ENCODE measurements around the gene CBFB.
"Not testable (repeated sequence)": the region's sequence is repeated elsewhere in the genome, so short reads cannot be mapped to it uniquely, and the experiment has no call there.

CBFB gene

DNA sequence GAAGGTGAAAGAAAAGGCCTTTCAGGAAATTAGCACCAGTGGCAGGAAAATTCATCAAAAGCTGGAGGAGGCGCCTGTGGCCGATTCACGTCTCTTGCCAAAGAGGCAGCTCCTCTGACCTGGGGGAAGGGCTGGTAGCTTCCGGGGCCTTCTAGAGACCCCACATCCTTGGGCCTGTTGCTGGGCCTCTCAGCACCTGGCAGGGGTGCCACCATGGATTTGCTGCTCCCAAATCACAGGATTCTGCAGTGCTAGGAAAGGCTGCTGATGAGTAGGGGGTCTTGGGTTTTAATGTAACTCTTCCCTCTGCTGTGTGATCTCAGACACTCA, 11.6 kb upstream of the CBFB start:
- no peak for DNase-seq

DNA sequence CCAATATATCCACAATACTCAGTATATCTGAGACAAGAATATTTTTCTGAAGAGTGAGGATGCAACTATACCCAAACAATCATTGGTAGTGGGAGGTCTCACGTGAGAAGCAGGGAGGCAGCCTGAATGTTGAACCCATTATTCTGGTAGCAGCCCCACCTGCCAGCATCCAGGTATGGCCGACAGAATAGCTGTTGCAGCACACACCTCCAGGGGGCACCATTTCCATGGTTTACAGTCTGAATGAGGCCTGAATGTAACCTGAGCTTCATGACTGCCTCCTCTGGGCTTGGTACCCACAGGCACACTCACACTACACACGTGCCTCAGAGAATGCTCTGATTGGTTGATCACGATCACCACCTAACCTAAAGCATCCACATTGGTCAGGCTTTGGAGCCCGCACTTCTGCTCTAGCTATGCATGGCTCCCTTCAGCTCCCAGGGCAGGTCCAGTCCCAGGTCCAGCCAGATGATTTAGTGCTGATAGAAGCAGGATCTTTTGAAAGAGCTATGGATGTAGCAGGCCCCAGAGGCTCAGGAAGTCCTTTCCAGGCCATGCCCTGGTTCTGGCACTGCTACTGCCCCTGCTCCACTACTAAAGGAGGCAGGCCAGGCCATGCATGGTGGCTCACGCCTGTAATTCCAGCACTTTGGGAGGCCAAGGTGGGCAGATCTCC, 11.0 kb upstream of the CBFB start:
- peak; percentile 76 for DNase-seq

DNA sequence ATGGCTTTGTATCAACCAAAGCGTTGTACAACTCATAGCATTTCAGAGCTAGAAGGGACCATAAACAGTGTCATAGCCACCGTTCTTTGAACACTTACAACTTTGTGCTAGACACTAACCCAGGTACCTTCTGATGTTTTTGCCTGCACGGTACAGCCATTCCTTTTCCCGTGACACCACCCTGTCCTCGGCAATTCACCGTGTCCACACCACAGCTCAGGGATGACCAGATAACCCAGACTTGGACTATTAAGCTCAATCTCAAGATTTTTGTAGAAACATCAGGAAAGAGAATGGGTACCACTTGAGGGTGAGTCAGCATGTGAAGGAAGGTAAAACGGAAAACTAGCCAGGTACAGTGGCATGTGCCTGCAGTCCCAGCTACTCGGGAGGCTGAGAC, 9.8 kb upstream of the CBFB start:
- DNase-seq, result no peak

DNA sequence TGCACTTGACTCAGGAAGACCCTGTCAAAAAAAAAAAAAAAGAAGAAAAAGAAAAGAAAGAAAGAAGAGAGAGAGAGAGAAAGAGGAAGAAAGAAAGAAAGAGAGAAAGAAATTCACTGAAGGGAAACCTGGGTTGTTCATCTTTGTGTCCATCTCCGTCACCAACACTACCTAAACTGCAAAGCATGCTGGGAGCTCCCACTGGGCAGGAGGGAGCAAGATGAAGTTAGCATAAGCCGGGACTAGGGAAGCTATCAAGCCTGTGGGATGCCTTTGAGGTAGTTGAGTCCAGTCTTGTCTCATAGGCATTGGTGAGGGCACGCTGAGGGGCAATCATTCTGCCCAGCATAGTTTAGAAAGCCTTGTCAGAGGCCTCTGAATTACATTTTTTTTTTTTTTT, 7.6 kb upstream of the CBFB start:
- no peak for DNase-seq

DNA sequence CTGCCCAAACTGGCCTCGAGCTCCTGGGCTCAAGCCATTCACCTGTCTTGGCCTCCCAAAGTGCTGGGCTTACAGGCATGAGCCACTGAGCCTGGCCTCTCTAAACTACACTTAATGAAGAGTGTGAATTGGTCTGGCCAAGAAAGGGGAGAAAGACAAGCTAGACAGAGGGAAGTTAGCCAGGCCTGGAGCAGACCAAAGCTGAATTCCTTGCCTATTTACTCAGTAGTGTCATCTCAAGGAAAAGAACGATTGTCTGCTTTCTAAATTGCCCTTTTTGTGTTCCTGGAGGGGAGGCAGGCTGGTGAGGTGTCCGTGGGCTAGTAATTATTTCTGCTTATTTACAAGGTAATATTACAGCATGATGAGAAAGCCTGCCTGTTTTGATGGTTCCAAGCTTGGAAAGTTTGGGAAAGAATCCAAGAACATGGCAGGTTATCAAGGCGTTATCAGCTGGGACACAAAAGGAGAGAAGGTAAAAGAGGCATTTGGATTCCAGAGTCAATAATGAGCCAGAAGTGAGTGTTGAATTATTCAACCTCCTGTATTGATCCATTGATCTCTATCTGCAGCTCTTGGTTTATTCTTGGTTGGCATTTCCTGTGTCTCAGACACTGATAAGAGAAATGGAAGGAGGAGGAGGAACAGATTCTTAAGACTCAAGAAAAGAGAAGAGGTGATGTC, 6.3 kb upstream of the CBFB start:
- DNase-seq, result no peak

DNA sequence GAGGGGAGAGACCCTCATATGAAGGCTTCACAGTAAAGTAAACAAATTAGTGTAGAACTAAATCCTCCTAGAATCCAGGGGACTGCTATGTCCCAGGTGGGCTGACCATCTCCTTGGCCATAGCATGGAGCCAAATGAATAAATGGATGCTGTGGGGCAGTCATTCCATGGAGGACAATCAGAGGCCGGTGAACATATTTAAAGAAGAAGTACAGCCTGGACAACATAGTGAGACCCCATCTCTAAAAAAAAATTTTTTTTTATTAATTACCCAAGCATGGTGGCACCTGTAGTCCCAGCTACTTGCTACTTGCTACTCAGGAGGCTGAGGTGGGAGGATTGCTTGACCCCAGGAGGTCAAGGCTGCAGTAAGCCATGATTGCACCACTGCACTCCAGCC, 5.3 kb upstream of the CBFB start:
- DNase-seq, result no peak

DNA sequence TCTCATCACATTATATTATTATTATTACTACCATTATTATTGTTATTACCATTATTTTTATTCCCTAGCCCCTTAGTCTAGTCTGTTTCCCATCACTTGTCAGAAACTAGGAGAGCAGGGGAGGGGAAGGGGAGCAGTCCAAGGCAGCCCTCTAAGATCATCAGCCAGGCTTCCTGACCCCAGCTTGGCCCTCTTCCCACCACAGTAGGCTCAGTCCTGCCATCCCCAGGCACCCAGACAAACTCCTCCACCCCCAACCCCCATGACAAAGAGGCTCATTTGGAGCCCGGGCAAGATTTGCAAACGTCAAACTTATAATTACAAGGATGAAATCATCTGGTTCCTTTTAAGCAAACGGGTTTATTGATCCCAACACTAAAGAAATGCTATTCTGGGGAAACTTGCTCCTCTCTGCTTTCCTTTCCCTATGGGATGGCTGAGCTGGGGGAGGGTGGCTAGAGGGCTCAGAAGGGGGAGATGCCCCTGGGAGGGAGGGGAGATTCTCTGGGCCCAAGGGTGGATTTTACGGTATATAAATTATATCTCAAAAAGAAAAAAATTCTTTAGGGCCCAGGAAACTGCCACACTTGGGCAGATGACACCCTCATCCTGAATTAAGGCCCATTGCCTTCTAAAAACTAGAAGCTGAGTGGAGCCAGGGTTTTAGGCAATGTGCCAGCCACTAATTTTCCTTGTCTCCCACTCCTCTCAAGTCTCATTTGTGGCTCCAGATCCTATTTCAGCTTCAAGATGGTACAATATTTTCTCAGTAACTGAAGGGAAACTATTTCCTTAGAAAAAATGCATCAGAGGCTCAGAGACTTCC, 4.4 kb upstream of the CBFB start:
- no peak for DNase-seq

DNA sequence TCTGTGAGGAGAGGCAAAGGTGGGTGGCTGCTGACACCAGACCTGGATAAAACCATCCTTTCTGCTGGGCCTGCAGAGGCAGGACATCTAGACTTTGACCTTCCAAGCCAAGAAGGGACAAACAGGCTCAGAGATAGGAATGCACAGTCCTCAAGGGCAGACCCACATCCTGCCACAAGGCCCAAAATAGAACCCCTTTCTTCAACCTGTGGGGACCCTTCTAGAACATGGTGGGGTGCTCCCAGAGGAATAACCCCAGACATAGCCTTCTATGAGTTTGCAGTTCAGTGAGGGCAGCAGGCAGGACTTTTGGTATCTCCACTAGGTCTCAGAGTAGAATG, 3.8 kb upstream of the CBFB start:
- no peak for DNase-seq

DNA sequence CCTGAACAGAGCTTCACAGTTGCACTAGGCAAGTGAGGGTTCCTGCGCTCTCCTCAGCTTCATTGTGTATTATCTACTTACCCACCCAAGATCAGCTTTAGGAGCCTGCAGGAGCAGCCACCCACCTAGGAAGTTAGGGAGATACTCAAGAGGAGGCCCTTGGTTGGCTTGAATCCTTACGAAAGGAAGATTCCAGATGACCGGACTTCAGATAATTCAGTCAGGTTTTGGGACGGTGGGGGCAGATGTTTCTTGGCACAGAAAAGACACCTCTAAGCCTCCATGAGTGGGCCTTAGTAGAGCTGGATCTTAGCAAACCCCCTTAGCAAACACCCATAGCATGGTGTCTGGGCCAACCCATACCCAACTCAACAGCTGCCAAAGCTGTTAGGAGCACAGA, 2.4 kb upstream of the CBFB start:
- no peak for DNase-seq

DNA sequence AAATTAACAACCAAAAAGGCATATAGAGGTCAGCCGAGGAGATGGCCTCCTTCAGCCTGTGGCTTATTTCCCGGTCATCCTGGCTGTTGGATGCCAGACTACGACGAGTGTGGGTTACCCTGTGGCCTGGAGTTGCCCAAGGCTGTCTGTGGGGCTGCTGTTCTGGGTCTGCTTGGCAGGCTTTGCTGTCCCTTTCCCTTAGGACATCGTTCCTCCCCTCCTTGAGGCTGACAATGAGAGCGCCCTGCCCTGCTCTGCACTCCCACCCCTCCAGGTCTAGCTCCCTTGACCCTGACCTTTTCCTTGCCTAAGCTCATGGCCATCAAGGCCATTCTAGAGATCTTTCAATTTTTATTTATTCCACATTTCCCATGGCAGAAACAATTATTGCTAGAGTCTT, 1.9 kb upstream of the CBFB start:
- DNase-seq, result no peak

DNA sequence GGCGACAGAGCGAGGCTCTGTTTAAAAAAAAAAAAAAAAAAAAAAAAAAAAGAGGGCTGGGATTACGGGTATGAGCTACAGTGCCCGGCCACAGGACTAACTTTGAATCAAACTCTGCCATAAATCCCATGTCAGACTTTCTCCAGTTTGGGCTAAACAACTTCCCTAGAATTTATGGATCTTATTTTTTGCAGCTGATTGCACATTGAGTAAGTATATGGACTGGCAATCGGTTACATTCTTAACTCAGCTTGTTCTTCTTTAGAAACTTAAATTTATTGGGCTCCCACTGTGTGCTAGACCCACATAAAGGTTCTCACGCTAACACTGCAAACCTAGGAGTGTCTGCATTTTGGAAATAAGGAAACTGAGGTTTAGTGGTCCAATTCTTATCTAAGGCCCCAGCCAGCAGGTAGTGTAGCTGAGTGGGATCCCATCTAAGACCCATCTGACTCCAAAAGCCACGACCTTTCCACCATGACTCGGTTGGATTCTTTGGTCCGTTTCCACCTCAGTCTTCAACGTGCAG, 718 bp upstream of the CBFB start:
- no peak for DNase-seq

DNA sequence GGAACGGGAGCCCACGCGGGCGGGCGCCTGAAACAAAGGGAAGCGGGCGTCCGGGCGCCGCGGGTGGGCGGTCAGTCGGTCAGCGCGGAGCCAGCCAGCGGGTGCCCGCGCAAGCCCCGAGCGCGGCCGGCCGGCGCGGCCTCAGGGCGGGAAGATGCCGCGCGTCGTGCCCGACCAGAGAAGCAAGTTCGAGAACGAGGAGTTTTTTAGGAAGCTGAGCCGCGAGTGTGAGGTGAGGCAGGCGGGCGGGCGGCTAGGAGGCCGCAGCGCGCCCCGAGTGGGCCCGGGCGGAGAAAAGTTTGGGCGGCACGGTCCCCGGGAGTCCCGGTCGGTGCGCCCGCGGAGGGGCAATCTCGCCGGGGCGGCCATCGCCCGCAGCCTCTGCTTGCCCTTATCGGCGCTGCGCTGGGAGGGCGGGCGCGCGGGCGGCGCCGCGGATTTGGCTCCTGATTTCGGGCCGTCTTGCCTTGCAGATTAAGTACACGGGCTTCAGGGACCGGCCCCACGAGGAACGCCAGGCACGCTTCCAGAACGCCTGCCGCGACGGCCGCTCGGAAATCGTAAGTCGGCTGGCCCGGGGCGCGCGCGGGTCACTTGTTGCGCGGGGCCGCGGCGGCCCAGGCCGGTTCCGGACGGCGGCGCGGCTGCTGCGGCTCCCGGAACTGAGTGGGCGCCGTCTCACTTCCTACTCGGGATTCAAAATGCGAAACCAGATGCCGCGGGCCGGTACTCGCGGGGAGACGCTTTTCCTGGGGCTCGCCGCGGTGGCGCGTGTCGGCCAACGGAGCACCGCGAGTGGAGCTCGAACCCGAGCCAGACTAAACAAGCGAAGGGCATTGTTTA, 526 bp downstream of the CBFB start:
- peak; percentile 69 for DNase-seq

DNA sequence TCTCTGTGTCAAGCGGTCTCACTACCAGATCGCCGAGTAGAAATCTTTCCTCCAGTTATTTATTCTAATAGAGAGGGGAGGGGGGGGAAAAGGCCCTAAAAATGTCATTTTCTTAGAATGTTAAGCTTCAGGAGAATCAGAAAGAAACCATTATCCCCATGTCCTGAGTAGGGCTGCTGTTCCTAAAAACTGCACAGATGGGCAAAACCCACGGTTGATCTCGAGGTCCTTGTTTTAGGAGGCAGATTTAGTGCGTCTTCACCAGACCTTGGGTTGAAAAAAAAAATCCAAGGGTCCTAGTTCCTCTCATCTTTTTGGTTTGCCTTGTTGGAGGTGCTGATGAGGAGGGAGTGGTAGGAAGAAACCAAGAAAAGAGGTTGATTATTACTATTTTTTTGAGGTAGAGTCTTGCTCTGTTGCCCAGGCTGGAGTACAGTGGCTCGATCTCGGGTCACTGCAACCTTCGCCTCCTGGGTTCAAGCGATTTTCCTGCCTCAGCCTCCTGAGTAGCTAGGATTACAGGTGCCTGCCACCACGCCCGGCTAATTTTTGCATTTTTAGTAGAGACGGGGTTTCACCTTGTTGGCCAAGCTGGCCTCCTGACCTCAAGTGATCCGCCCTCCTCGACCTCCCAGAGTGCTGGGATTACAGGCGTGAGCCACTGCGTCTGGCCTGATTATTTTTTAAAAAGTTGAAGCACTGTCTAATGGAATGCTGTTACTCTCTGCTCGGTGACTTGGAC, 1.4 kb downstream of the CBFB start:
- DNase-seq, result no peak

DNA sequence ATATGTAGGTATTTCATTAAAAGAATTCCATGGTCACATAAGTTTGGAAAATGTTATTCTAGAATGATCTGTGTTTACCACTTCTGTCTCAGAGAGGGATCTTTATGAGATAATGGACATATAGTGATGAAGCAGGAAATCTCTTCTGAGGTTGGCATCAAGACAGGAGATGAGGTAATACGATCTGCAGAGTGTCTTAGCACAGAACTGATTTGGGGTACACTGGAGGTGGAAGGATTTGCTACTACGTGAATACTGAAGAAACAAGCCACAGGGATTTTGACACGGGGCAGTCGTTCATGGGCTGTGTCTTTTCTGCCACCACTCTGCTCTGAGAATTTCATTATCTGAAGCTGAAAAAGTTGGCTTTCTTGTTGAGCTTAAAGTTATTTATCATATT, 5.5 kb downstream of the CBFB start:
- DNase-seq, result no peak

DNA sequence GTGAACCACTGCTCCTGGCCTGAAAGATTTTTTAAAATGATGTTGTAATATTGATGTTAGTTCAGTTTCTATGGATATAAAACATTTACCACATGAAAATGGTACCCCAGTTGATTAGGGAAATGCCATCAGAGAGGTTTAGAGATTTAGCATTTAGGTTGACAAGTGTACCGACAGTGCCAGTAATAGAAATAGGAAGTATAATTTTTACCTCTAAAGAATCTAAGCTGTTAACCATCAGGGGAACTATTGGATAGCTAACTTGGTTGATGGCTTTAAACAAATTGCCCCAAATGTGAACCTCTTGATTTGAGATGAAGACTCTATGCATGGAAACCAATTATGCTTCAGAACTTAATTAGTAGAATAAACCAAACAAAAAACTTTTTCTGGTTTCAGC, 6.4 kb downstream of the CBFB start:
- DNase-seq, result no peak

DNA sequence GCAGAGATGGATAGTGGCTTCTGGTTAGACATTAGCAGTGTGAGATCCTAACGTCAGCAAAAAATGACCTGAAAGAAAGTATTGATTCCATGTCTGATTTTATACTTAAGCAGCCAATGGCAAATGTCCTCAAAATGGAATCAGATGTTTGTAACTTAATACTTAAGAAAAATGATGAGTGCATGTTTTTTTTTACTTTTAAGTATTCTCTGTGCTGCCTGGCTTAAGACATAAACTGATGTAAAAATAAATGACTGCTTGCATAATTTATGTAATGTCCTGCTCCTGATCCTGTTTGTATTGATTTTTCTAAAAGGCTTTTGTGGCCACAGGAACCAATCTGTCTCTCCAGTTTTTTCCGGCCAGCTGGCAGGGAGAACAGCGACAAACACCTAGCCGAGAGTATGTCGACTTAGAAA, 7.4 kb downstream of the CBFB start:
- DNase-seq, result no peak

DNA sequence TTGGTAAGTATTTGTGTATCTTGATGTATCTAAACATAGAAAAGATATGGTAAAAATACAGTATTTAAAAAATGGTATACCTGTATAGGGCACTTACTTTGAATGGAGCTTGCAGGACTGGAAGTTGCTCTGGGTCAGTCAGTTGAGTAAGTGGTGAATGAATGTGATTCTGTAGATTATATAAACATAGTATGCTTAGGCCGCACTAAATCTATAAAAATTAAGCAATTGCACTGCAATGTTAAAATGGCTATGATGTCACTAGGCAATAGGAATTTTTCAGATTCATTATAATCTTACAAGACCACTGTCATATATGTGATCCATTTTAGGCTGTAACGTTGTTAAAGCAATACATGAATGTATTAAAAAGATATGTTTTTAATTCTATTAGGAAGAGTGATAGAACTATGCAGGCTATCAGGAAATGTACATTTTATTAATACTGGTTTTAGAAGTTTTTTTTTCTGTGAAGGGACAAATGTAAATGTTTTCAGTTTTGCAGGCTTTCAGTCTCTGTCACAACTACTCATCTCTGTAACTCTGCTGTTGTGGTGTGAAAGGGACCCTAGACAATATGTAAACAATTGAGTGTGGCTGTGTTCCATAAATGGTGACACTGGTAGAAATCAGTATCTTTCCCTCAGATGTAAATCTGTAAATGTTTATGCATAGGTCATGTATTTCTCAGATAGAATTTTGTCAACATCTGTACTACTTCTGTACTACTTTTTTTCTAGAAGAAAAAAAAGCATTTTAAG, 10.5 kb downstream of the CBFB start:
- no peak for DNase-seq

DNA sequence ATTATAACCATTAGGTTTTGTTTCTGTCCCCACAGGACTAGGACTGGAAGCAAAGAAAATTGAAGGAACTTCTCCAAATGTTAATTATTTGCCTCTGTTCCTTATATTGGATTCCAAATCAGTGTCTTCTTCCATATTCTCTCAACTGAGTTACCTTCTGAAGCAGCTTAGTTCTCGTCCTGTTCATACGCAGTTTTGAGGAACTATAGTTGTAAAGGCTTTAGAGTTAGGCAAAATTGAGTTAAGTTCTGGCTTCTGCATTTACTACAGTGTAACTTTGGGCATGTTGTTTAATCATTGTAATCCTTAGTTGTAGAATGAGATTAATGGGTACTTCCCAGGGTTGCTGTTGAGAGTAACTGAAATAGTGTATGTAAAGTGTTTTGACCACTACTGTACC, 11.2 kb downstream of the CBFB start:
- DNase-seq, result no peak

DNA sequence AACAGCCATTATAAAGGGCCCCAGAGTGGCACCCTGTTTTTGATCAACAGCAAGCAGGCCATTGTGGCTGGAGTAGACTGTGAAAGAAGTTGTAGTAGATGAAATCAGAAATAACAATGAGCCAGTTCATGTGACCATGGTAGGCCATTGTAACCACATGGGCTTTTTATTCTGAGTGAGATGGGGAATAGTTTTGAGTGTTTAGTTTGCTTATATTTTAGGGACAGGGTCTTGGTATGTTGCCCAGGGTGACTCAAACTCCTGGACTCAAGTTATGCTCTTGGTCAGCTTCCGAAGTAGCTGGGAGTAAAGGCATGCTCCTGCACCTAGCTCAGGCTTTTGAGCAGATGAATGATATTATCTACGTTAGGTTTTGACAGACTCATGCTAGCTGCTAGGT, 12.0 kb downstream of the CBFB start:
- no peak for DNase-seq

DNA sequence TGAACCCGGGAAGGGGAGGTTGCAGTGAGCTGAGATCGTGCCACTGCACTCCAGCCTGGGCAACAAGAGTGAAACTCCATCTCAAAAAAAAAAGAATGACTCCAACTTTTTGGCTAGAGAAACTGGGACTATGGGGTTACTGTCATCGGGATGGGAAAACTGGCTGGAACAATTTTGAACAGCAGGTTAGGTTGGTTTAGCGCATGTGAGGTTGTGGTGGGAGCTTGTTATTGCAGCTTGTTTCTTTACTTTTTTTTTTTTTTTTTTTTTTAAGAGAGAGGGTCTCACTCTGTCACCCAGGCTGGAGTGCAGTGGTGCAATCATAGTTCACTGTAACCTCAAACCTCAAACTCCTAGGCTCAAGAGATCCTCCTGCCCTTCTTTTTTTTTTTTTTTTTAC, 12.6 kb downstream of the CBFB start:
- DNase-seq, result not testable (repeated sequence)

DNA sequence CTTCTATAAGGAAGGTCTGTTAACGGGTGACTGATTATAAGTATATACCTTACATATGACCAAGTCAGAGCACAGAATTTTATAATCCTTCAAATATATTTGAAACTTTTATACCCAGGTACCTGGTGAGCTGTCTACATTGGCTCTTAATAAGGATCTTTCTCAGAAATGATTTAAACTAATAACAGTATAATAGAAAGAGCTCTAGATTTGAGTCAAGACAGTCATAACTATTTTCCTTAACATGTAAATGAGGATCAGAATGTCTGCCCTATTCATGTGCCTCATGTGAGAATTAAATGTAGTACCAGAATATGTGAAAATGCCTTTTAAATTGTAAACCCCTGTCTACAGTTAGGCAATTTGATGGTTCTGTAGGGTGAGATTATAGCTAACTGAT, 14.5 kb downstream of the CBFB start:
- DNase-seq, result no peak

DNA sequence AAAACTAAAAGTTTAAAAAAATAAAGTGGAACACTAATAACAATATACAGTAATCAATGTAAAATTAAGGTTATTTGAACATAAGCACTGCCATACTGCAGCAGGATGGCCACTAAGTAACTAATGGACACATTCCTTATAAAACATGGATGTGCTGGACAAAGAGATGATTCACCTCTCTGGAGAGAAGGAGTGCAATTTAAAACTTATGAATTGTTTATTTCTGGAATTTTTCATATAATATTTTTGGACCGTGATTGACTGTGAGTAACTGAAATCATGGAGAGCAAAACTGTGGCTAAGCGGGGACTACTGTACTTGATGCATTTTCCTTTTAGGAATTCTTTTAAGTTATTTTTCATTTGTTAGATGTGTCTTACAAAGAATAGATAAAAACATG, 21.8 kb downstream of the CBFB start:
- no peak for DNase-seq
